HL-60/S4 treated with retinoic acid at 250 ng/mL for 4 days and 3 days (cell line): ENCODE results near the gene TXNL4A.

ENCODE experiments used
- in situ Hi-C: fragments of 300-500 bp; cut with MboI; formaldehyde crosslinking; loops from 2 replicates; pipeline ENCODE4 v1.7.0; 2022; ENCODE audit warnings: low sequenced_read_pairs

TXNL4A gene

GRCh38 chr18:79949697-79950487 is 38.5 kb downstream of the TXNL4A start:
- in situ Hi-C loops, result no loop called here

GRCh38 chr18:79948719-79949411 is 39.5 kb downstream of the TXNL4A start:
- in situ Hi-C loops, result no loop called here

- in situ Hi-C loops, result no loop called here
Observed at GRCh38 chr18:79947881-79948610, 40.3 kb downstream of the TXNL4A start.

- in situ Hi-C loops, result no loop called here
Observed at GRCh38 chr18:79947054-79947755, 41.2 kb downstream of the TXNL4A start.

GRCh38 chr18:79945118-79946042 is 43.0 kb downstream of the TXNL4A start:
- in situ Hi-C loops, result no loop called here

GRCh38 chr18:79944746-79945117 is 43.6 kb downstream of the TXNL4A start:
- in situ Hi-C loops, result no loop called here

- in situ Hi-C loops, result no loop called here
Observed at GRCh38 chr18:79944126-79944731, 44.1 kb downstream of the TXNL4A start.

GRCh38 chr18:79943608-79944125 is 44.7 kb downstream of the TXNL4A start:
- in situ Hi-C loops, result no loop called here

GRCh38 chr18:79942786-79943607 is 45.4 kb downstream of the TXNL4A start:
- in situ Hi-C loops, result no loop called here

- in situ Hi-C loops, result no loop called here
Observed at GRCh38 chr18:79942211-79942610, 46.2 kb downstream of the TXNL4A start.

GRCh38 chr18:79941473-79942119 is 46.8 kb downstream of the TXNL4A start:
- in situ Hi-C loops, result no loop called here

GRCh38 chr18:79940814-79941472 is 47.4 kb downstream of the TXNL4A start:
- in situ Hi-C loops, result no loop called here

- in situ Hi-C loops, result no loop called here
Observed at GRCh38 chr18:79940126-79940813, 48.1 kb downstream of the TXNL4A start.

GRCh38 chr18:79939096-79939495 is 49.3 kb downstream of the TXNL4A start:
- in situ Hi-C loops, result no loop called here

GRCh38 chr18:79938196-79938595 is 50.2 kb downstream of the TXNL4A start:
- in situ Hi-C loops, result no loop called here

- in situ Hi-C loops, result no loop called here
Observed at GRCh38 chr18:79937103-79937860, 51.1 kb downstream of the TXNL4A start.
